Esophagus squamous epithelium (tissue), 4 donors: Measurements from ENCODE around the gene TXNDC17.

ENCODE experiments used
- CTCF ChIP-seq, 6 experiments: fragments of 450-650 bp in 4 of 6; fragments of 200-600 bp in 2 of 6; sonication (generic) in 2 of 6; IDR thresholded peaks; one replicate each; pipeline ENCODE4 v1.5.1; 2016 to 2019; ENCODE audit warnings: antibody characterized with exemption in 6 of 6, mild to moderate bottlenecking in 4 of 6, moderate library complexity in 4 of 6
- POLR2A ChIP-seq, 4 donors: fragments of 450-650 bp; IDR thresholded peaks; one replicate each; pipeline ENCODE4 v1.6.1; 2017; ENCODE audit warnings: antibody characterized with exemption in 4 of 4, mild to moderate bottlenecking in 4 of 4, moderate library complexity in 3 of 4

- no peak for TF ChIP-seq POLR2A (IDR thresholded peaks at IDR 0.05)
- TF ChIP-seq CTCF (IDR thresholded peaks at IDR 0.05), result no peak
Observed at GRCh38 chr17:6684460-6684783, 43.6 kb downstream of the TXNDC17 start.
